Panc1 (cell line): ENCODE data around the gene KIRREL3. TPM values are rescaled to one million over a fixed set of nuclear protein-coding genes. Genes with fewer than 3 reads are reported as not detected.

Source experiments
- ATAC-seq: fragments of 200-7000 bp; cut with Tn5 transposase; 2 replicates; pipeline ENCODE4 v1.9.1; 2020; ENCODE audit warnings: mild to moderate bottlenecking, moderate library complexity
- BruUV-seq: library from RNA; stranded (reverse); fragments of 400-500 nt; replicated peaks from 2 replicates; lab custom pipeline; 2021; lab: Mats Ljungman, UMichigan
- CTCF ChIA-PET: fragments of 300-600 bp; sonication (Branson Sonifier 250); formaldehyde crosslinking; loops from one replicate; lab custom pipeline; 2022; ENCODE audit warnings: antibody characterized with exemption; lab: Charles Lee
- POLR2A ChIA-PET: fragments of 300-600 bp; sonication (Branson Sonifier 250); formaldehyde crosslinking; loops from one replicate; lab custom pipeline; 2022; ENCODE audit warnings: antibody characterized with exemption; lab: Charles Lee
- DNase-seq: peaks from one replicate; pipeline ENCODE4 v3.0.0-alpha.2; 2010; ENCODE audit warnings: low read depth, low spot score
- H3K27ac ChIP-seq: 2 replicates; pipeline ENCODE4 v1.5.1; 2011; ENCODE audit warnings: mild to moderate bottlenecking, low read length, inconsistent platforms
- H3K27me3 ChIP-seq: fragments of 200-500 bp; sonication (Bioruptor generic); 2 replicates; pipeline ENCODE4 v1.6.0; 2014; ENCODE audit warnings: low read length, inconsistent platforms; ENCODE audit not compliant: control insufficient read depth, insufficient read depth
- H3K36me3 ChIP-seq: fragments of 200-500 bp; sonication (Bioruptor generic); 2 replicates; pipeline ENCODE4 v1.5.1; 2014; ENCODE audit warnings: inconsistent platforms, mild to moderate bottlenecking, low read length, moderate library complexity; ENCODE audit not compliant: control insufficient read depth, insufficient read depth
- H3K4me1 ChIP-seq: 2 replicates; pipeline ENCODE4 v1.5.1; 2011; ENCODE audit warnings: inconsistent platforms, mild to moderate bottlenecking, low read length, moderate library complexity; ENCODE audit not compliant: control insufficient read depth, insufficient read depth
- H3K4me3 ChIP-seq, 2 experiments: 2 replicates each; pipeline ENCODE4 v1.5.1; 2011 to 2012; ENCODE audit warnings: low read depth in 2 of 2, low read length in 2 of 2, mild to moderate bottlenecking in 2 of 2, inconsistent platforms in 1 of 2, moderate library complexity in 1 of 2
- H3K9me3 ChIP-seq: fragments of 200-500 bp; sonication (Bioruptor generic); 2 replicates; pipeline ENCODE4 v1.5.1; 2014; ENCODE audit warnings: low read depth, mild to moderate bottlenecking, inconsistent platforms, low read length, moderate library complexity; ENCODE audit not compliant: control insufficient read depth, insufficient read depth
- CTCF ChIP-seq: fragments of 450-650 bp; IDR thresholded peaks from 2 replicates; pipeline ENCODE4 v1.5.1; 2017; ENCODE audit warnings: mild to moderate bottlenecking
- POLR2AphosphoS5 ChIP-seq: IDR thresholded peaks from 2 replicates; pipeline ENCODE4 v1.6.1; 2012; ENCODE audit warnings: mild to moderate bottlenecking, low read depth, low read length, moderate library complexity
- REST ChIP-seq, 2 experiments: IDR thresholded peaks; 2 replicates each; pipeline ENCODE4 v1.6.1; 2011 to 2012; ENCODE audit warnings: low read depth in 2 of 2, control low read depth in 1 of 2, low read length in 1 of 2, mild to moderate bottlenecking in 1 of 2, moderate library complexity in 1 of 2; ENCODE audit not compliant: insufficient read depth in 1 of 2
- SIN3A ChIP-seq: IDR thresholded peaks from 2 replicates; pipeline ENCODE4 v1.6.1; 2012; ENCODE audit warnings: low read depth, mild to moderate bottlenecking, low read length, moderate library complexity, borderline replicate concordance; ENCODE audit not compliant: insufficient read depth
- TCF7L2 ChIP-seq: IDR thresholded peaks from 2 replicates; pipeline ENCODE4 v1.6.1; 2011; ENCODE audit warnings: mild to moderate bottlenecking, low read depth, low read length, inconsistent platforms
- in situ Hi-C: cut with HindIII; loops from 2 replicates; pipeline ENCODE4 v1.10.0; 2016; ENCODE audit warnings: low sequenced_read_pairs, low pct_unique_long_range_greater_than_20kb
- intact Hi-C: fragments of 100-400 bp; cut with micrococcal nuclease; formaldehyde crosslinking; loops from one replicate; pipeline ENCODE4 v1.10.0; 2022; ENCODE audit not compliant: unreplicated experiment
- total RNA-seq: library from RNA; stranded (reverse); gene quantifications from one replicate; pipeline ENCODE4 v1.2.1, GENCODE V29; 2021; ENCODE audit not compliant: unreplicated experiment

Gene KIRREL3
- total RNA-seq, 1 experiment from 2014 or later, result 0.36 TPM

- ChIA-PET CTCF (no interaction called here), POLR2A (no interaction called here)
- TF ChIP-seq CTCF, result no peak
- no peak for TF ChIP-seq REST (IDR thresholded peaks at IDR 0.05; ENCODE audit: insufficient read depth in 1 of 2, low read depth in 2 of 2, low read length in 1 of 2)
- no peak for TF ChIP-seq SIN3A
- no peak for TF ChIP-seq POLR2AphosphoS5
- no peak for TF ChIP-seq TCF7L2
- no TSS peak for BruUV-seq
- Histone ChIP-seq H3K36me3 (no peaks in the 10 kb centered on the region), H3K27ac (no peak overlapping the region), H3K27me3 (peaks cover 36% of the 10 kb centered on the region), H3K9me3 (no peaks in the 10 kb centered on the region), H3K4me1 (no peaks in the 10 kb centered on the region), H3K4me3 (no peak overlapping the region)
- intact Hi-C loops, result no loop called here
- no peak for DNase-seq
- ATAC-seq, result no peak
- in situ Hi-C loops, result no loop called here
Observed at GRCh38 chr11:126669416-126669815, 331.2 kb downstream of the KIRREL3 start.

- intact Hi-C loops, result no loop called here
- Histone ChIP-seq H3K4me3 (no peak overlapping the region), H3K9me3 (no peaks in the 10 kb centered on the region), H3K4me1 (no peaks in the 10 kb centered on the region), H3K36me3 (no peaks in the 10 kb centered on the region), H3K27me3 (peaks cover 37% of the 10 kb centered on the region), H3K27ac (no peak overlapping the region)
- POLR2A ChIA-PET, result no interaction called here
- CTCF ChIA-PET, result no interaction called here
- in situ Hi-C loops, result no loop called here
- no TSS peak for BruUV-seq
- ATAC-seq, result no peak
- DNase-seq, result no peak
- TF ChIP-seq CTCF, result no peak
- no peak for TF ChIP-seq REST (IDR thresholded peaks at IDR 0.05; ENCODE audit: insufficient read depth in 1 of 2, low read depth in 2 of 2, low read length in 1 of 2)
- TF ChIP-seq SIN3A, result no peak
- no peak for TF ChIP-seq TCF7L2
- no peak for TF ChIP-seq POLR2AphosphoS5
Observed at GRCh38 chr11:126664643-126665042, 335.9 kb downstream of the KIRREL3 start.
